Kidney glomerular epithelial cell (primary cell): ENCODE data around the gene TMEM191C.
"Not testable (repeated sequence)": the region's sequence is repeated elsewhere in the genome, so short reads cannot be mapped to it uniquely, and the experiment has no call there.

Experiments used
- DNase-seq: peaks from one replicate; lab custom pipeline; 2025; lab: John Stamatoyannopoulos, UW

The TMEM191C gene

DNA sequence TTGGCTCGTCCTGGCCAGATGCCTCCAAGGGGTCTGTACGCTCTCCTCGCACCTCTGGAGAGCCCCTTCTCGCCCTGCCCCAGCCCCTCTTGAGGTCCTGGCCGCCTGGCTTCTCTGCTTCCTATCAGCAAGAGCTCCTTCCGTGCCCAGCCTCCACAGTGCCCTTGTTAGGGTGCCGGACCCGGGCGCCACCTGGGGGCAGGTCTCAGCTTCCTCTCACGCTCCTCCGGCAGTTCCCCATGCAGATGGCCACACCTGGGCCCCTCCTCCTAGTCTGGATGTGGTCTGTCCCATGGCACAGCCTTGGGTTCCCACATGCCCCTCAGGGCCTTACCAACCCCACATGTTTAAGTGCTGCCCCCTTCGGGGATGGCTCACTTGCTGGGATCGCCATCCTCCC is 6.5 kb downstream of the TMEM191C start:
- not testable (repeated sequence) for DNase-seq

GRCh38 chr22:21484039-21484438 is 16.9 kb downstream of the TMEM191C start:
- DNase-seq: not testable (repeated sequence)

DNA sequence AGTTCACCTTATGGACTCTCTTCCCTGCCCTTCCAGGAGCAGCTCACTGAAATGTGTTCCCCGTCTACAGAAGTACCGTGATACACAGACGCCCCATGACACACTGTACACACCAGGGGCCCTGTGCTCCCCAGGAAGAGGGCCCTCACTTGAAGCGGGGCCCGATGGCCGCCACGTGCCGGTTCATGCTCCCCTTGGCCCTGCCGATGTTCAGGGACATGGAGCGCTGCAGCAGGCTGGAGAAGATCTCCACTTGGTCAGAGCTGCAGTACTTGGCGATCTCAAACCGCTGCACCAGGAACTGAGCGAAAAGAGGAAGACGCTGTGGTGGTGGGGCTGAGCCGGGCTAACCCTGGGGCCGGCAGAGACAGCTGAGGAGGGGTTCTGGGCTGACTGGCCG is 20.5 kb downstream of the TMEM191C start:
- not testable (repeated sequence) for DNase-seq

- DNase-seq: not testable (repeated sequence)
Observed at GRCh38 chr22:21489149-21489680, 22.0 kb downstream of the TMEM191C start.

DNA sequence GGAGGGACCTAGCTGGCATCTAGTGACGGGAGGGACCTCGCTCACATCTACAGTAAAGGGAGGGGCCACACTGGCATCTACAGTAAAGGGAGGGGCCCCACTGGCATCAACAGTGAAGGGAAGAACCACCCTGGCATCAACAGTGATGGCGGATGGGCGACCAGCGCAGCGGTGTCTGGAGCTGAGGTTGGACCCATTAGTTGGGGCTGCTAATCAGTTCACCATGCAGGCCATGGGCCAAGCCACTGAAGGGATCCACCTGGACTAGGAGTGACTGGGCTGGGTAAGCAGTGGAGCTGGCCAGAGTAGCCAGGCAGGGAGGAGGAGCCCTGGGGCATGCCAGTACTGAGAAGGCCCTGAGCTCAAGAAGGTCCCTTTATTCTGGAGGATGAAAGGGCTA is 23.4 kb downstream of the TMEM191C start:
- DNase-seq: not testable (repeated sequence)

- not testable (repeated sequence) for DNase-seq
Observed at GRCh38 chr22:21492271-21492670, 25.1 kb downstream of the TMEM191C start.

DNA sequence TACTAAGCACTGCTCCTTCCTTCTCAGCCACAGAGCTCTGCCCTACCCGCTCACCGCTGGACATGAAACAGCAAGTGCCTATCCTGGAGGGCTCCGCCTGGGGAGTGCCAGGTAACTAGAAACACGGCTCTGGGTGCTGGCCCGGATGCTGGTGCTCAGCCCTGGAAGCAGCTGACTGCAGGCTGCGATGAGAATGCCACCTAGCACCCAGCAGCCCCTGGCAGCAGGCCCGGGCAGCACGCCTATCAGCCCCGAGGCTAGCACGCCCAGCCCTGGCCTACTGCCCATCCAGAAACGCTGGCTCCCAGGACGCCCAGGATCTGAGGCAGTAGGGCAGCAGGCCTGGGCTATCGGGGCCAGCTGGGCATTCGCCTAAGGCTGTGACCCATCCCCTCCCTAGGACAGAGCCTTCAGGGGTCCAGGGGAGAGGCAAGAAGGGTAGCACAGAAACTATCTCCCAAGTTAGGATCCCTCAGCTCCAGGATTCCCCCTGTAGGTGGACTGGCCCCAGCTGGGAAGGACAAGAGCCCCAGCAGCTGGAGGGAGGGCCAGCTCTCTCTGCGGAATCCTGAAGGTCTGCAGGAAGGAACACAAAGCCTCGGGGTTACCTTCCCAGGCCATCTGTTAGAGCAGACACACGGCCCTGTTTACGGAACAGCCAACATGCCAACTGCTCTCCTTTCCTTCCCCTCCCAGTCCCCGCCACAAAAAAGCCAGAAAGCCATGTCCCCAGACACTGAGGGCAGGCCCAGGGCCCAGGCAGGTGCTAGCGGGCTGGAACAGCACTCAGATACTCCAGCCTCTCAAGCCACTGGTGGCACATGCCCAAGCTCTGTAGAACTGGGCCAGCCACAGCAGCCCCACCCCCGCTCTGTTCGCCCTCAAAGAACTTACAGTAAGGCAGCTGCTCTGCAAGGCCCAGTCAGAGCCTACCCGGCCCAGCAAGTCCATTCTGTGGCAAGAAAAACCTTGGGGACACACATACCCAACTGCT is 26.9 kb downstream of the TMEM191C start:
- DNase-seq: not testable (repeated sequence)

- DNase-seq: not testable (repeated sequence)
Observed at GRCh38 chr22:21497984-21498383, 30.8 kb downstream of the TMEM191C start.

GRCh38 chr22:21498489-21498888 is 31.3 kb downstream of the TMEM191C start:
- DNase-seq: not testable (repeated sequence)

DNA sequence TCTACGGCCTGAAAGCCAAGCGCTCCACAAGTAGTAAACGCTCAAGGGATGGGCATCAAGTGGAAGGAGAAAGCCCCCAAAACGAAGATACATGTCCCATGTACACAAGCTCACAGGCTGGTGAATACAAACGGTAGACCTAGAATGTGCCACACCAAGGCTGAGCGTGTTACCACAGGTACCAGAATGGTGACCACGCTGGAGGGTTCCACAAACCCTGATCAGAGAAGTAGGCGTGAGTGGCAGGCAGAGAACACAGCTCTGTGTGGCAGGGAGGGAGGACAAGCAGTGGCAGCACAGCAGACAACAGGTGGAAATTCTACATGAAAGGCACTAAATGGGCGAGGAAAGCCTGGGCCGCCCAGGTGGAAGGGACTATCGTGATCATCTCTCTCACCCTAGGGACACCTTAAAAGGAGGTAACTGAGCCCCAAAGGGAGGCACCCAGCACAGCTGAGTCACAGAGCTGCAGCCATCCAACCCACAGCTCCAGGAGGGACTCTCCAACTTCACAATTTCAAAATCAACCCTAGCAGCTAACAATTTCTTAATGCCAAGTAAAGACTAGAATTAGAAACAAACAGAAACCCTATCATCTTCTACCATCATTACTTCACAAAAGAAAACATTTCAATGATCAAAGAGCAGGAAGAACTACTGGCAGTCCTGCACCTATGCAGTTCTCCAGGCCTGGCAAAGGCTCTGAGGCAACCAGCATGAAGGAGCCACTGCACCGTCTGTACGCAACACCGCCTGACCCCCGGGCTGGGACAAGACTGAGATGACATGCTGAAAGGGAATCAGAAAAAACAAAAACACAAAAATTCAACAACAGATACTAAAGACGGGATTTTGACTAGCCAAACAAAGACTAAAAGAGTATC is 32.7 kb downstream of the TMEM191C start:
- not testable (repeated sequence) for DNase-seq

GRCh38 chr22:21510397-21510796 is 43.2 kb downstream of the TMEM191C start:
- not testable (repeated sequence) for DNase-seq

DNA sequence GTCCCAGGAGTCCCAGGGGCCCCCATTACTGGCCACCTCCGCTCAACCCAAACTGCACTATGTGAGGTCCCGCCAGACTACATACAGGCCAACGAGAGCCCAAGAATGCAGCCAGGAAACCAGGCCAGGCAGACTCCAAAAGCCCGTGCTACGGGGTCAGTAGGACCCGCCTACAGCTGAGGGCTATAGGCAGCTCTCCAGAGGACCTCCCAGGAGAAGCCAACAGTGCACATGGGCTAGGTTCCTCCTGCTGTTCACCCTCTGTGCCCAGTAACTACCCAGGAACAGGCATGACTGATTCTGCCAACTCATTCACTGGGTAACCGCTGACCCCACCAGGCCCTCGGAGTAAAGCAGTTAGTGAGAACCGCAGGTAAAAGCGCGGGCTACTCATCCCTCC is 44.8 kb downstream of the TMEM191C start:
- DNase-seq: not testable (repeated sequence)

DNA sequence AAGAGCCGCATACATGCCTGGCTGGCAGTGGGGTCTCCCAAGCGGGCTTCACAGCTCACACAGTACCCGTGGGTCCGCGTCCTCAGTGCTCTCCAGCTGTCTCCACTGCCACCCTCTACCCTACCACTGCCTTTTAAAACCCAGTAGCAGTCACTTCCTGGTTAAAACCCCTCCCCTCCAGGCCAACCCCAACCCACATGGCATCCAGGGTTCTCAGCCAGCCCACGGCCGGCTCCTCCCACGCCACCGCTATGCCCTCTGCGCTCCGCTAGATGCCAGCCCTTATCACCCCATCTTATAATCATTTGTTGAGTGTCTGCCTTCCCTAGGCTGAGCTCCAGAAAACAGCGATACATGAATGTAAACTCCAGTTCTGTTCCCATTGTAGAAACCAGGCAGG is 46.9 kb downstream of the TMEM191C start:
- DNase-seq: not testable (repeated sequence)

DNA sequence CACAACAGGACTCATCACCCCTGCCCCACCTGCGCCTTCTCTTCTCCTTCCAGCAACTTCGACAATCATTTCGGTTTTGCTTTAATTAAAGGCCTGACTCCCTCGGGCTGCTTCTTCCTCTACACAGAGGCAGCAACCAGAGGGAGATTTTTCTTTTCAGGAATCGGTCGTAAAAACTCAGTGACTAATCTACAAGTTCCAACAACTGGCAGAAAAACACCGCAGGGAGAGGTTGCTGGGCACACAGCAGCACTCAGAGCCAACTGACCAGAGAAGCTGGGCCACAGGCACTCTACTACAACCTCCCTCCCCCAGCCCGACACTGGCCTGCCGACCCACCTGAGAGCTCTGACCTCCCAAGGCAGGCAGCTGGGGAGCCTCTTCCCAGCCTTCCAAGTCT is 48.0 kb downstream of the TMEM191C start:
- not testable (repeated sequence) for DNase-seq

- not testable (repeated sequence) for DNase-seq
Observed at GRCh38 chr22:21516522-21516921, 49.3 kb downstream of the TMEM191C start.

- not testable (repeated sequence) for DNase-seq
Observed at GRCh38 chr22:21516970-21517764, 50.0 kb downstream of the TMEM191C start.
